Left ventricle myocardium superior (tissue), 1 donor: Measurements from ENCODE around the gene ATXN10. TPM values are rescaled to one million over a fixed set of nuclear protein-coding genes. Genes with fewer than 3 reads are reported as not detected.
"Not testable (repeated sequence)": the region's sequence is repeated elsewhere in the genome, so short reads cannot be mapped to it uniquely, and the experiment has no call there.

ENCODE experiments used
- ATAC-seq: fragments of 200-7000 bp; cut with Tn5 transposase; one replicate; pipeline ENCODE4 v1.9.1; 2020; ENCODE audit warnings: mild to moderate bottlenecking, moderate library complexity
- DNase-seq: peaks from one replicate; pipeline ENCODE4 v3.0.0-alpha.2; 2020
- intact Hi-C: fragments of 100-400 bp; cut with micrococcal nuclease; formaldehyde crosslinking; loops from one replicate; pipeline ENCODE4 v1.11.0; 2022
- total RNA-seq: library from RNA; stranded (reverse); fragmentation: NEBNext Ultra II Directional; extraction: Animal tissue kit (Norgen Biotek cat#: 25700); gene quantifications from one replicate; pipeline ENCODE4 v1.2.1, GENCODE V29; 2021
- donor health status: DM: no; HTN: yes; CAD: no; lungs with severe emphysema.

The ATXN10 gene
- total RNA-seq, 1 donor from 2014 or later = 142 TPM

GRCh38 chr22:45693835-45694234 lies 22.2 kb downstream of the ATXN10 start:
- DNase-seq (no peak), ATAC-seq (no peak)
- intact Hi-C loops = no loop called here

GRCh38 chr22:45696227-45696626 lies 24.6 kb downstream of the ATXN10 start:
- intact Hi-C loops = no loop called here
- ATAC-seq (no peak), DNase-seq (no peak)

GRCh38 chr22:45698094-45698493 lies 26.5 kb downstream of the ATXN10 start:
- ATAC-seq (no peak), DNase-seq (no peak)
- intact Hi-C loops = no loop called here

- DNase-seq = no peak
- no peak for ATAC-seq
- intact Hi-C loops = no loop called here
Measured at GRCh38 chr22:45702981-45703380, 31.3 kb downstream of the ATXN10 start.

GRCh38 chr22:45703758-45704157 lies 32.1 kb downstream of the ATXN10 start:
- ATAC-seq = peak; percentile 50
- DNase-seq = no peak
- intact Hi-C loops = no loop called here

- DNase-seq = no peak
- ATAC-seq = no peak
- intact Hi-C loops = no loop called here
Measured at GRCh38 chr22:45704648-45705047, 33.0 kb downstream of the ATXN10 start.

- intact Hi-C loops = no loop called here
- ATAC-seq (no peak), DNase-seq (no peak)
Measured at GRCh38 chr22:45707605-45708004, 36.0 kb downstream of the ATXN10 start.

- intact Hi-C loops = no loop called here
- peak; percentile 50 for ATAC-seq
Measured at GRCh38 chr22:45708145-45708544, 36.5 kb downstream of the ATXN10 start.

GRCh38 chr22:45709060-45709739 lies 37.6 kb downstream of the ATXN10 start:
- DNase-seq = no peak
- ATAC-seq = peak; percentile 33
- intact Hi-C loops = no loop called here

More at GRCh38 chr22:45708145-45708544, 36.5 kb downstream of the ATXN10 start:
- no peak for DNase-seq

- intact Hi-C loops = no loop called here
- ATAC-seq = peak; percentile 23
Measured at GRCh38 chr22:45709866-45710265, 38.2 kb downstream of the ATXN10 start.

GRCh38 chr22:45710469-45710868 lies 38.8 kb downstream of the ATXN10 start:
- ATAC-seq (no peak), DNase-seq (no peak)
- intact Hi-C loops = no loop called here

More at GRCh38 chr22:45709866-45710265, 38.2 kb downstream of the ATXN10 start:
- DNase-seq = no peak

GRCh38 chr22:45714390-45714789 lies 42.8 kb downstream of the ATXN10 start:
- intact Hi-C loops, DNase-seq, ATAC-seq: not testable (repeated sequence)

- intact Hi-C loops = no loop called here
- ATAC-seq (no peak), DNase-seq (no peak)
Measured at GRCh38 chr22:45717789-45718188, 46.2 kb downstream of the ATXN10 start.

GRCh38 chr22:45718391-45718790 lies 46.8 kb downstream of the ATXN10 start:
- intact Hi-C loops = no loop called here
- no peak for DNase-seq
- ATAC-seq = no peak

GRCh38 chr22:45720839-45721378 lies 49.3 kb downstream of the ATXN10 start:
- intact Hi-C loops = no loop called here
- DNase-seq (no peak), ATAC-seq (no peak)

- ATAC-seq = no peak
- intact Hi-C loops = no loop called here
Measured at GRCh38 chr22:45722006-45722405, 50.4 kb downstream of the ATXN10 start.

GRCh38 chr22:45726081-45726480 lies 54.4 kb downstream of the ATXN10 start:
- DNase-seq = no peak
- ATAC-seq = no peak

More at GRCh38 chr22:45722006-45722405, 50.4 kb downstream of the ATXN10 start:
- DNase-seq = no peak

GRCh38 chr22:45731041-45731797 lies 59.6 kb downstream of the ATXN10 start:
- intact Hi-C loops = no loop called here
- DNase-seq (no peak), ATAC-seq (no peak)

More at GRCh38 chr22:45726081-45726480, 54.4 kb downstream of the ATXN10 start:
- intact Hi-C loops = no loop called here

- no peak for DNase-seq
- intact Hi-C loops = no loop called here
- no peak for ATAC-seq
Measured at GRCh38 chr22:45731798-45732495, 60.3 kb downstream of the ATXN10 start.

GRCh38 chr22:45735273-45735672 lies 63.6 kb downstream of the ATXN10 start:
- intact Hi-C loops = no loop called here

More at GRCh38 chr22:45735273-45735672, 63.6 kb downstream of the ATXN10 start:
- ATAC-seq (no peak), DNase-seq (no peak)
